ENCODE data around the gene CDH23. TPM values are rescaled to one million over a fixed set of nuclear protein-coding genes. Genes with fewer than 3 reads are reported as not detected.
A peak's percentile ranks its signal among the peaks of the same experiment; 100 is the strongest.

CDH23 gene
- total RNA-seq, 2 donors from 2014 or later, result 28.5 to 58.7 TPM

- H3K27ac ChIP-seq, result no peak overlapping the region
- H3K27me3 ChIP-seq, result no peaks in the 10 kb centered on the region
- H3K9me3 ChIP-seq, result no peaks in the 10 kb centered on the region
- no peak overlapping the region for H3K4me3 ChIP-seq
- DNase-seq (no peak), ATAC-seq (no peak)
- WGBS, 2 donors, result 69 to 78% methylated on average over 11 to 13 of the region's 13 CpGs
- no peak for TF ChIP-seq POLR2A (IDR thresholded peaks at IDR 0.05)
- TF ChIP-seq, protein P1, sequence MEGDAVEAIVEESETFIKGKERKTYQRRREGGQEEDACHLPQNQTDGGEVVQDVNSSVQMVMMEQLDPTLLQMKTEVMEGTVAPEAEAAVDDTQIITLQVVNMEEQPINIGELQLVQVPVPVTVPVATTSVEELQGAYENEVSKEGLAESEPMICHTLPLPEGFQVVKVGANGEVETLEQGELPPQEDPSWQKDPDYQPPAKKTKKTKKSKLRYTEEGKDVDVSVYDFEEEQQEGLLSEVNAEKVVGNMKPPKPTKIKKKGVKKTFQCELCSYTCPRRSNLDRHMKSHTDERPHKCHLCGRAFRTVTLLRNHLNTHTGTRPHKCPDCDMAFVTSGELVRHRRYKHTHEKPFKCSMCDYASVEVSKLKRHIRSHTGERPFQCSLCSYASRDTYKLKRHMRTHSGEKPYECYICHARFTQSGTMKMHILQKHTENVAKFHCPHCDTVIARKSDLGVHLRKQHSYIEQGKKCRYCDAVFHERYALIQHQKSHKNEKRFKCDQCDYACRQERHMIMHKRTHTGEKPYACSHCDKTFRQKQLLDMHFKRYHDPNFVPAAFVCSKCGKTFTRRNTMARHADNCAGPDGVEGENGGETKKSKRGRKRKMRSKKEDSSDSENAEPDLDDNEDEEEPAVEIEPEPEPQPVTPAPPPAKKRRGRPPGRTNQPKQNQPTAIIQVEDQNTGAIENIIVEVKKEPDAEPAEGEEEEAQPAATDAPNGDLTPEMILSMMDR (IDR thresholded peaks at IDR 0.05), result no peak
- H3K4me1 ChIP-seq, result no peaks in the 10 kb centered on the region
- intact Hi-C loops (cut with DNase I), result no loop called here
- H3K36me3 ChIP-seq (replicated peaks in 1 of 2; ENCODE audit: insufficient read depth in 1 of 2, low read depth in 2 of 2), result no peaks in the 10 kb centered on the region
Observed at GRCh38 chr10:71646592-71647292, 250.0 kb downstream of the CDH23 start.

GRCh38 chr10:71647526-71648253, 251.0 kb downstream of the CDH23 start:
- DNase-seq (no peak), ATAC-seq (no peak)
- Histone ChIP-seq H3K36me3 (replicated peaks in 1 of 2; ENCODE audit: insufficient read depth in 1 of 2, low read depth in 2 of 2) (no peaks in the 10 kb centered on the region), H3K4me3 (no peak overlapping the region), H3K27me3 (no peaks in the 10 kb centered on the region), H3K27ac (no peak overlapping the region), H3K9me3 (no peaks in the 10 kb centered on the region), H3K4me1 (no peaks in the 10 kb centered on the region)
- WGBS, 2 donors, result 62 to 66% methylated on average over 13 to 14 of the region's 14 CpGs
- TF ChIP-seq, protein P1 (IDR thresholded peaks at IDR 0.05), result peak in 2 of 7 experiments; percentile 10 to 27
- TF ChIP-seq POLR2A (IDR thresholded peaks at IDR 0.05), result no peak
- intact Hi-C loops (cut with DNase I), result no loop called here

DNA sequence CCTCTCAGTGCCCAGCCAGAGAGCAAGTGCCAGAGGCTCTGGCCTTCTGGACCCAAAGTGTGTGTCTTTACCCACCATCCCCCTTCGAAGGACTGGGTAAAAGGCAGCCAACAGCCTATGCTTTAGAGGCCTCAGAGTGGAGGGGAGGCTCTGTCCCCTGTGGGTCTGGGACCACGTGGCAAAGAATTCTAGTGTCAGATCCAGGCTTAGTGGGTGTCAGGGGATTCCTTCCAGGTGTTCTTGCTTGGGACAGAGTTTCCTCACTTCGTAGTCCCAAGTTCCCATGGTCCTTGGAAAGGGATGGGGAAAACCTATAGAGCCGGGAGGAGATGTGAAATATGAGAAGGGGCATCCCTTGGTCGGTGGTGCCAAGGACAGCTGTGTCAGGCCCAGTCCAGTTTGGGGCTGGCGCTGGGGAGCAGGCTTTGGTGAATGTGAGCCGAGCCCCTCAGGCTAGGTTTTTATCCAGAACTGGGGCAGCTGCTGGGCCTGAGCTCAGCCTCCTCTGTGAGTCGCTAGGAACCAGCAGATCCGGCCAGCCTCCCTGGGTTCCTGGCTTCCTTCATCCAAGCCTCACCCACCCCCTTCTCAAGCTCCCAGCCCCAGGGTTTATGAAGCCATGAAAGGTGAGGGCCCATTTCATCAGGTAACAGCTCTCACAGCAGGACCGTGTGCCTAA, 251.7 kb downstream of the CDH23 start:
- ATAC-seq (no peak), DNase-seq (no peak)
- 68% methylated on average over 8 to 10 of the region's 10 CpGs for WGBS, 2 donors

GRCh38 chr10:71648933-71649320, 252.2 kb downstream of the CDH23 start:
- Histone ChIP-seq H3K9me3 (no peaks in the 10 kb centered on the region), H3K36me3 (replicated peaks in 1 of 2; ENCODE audit: insufficient read depth in 1 of 2, low read depth in 2 of 2) (no peaks in the 10 kb centered on the region), H3K27me3 (no peaks in the 10 kb centered on the region), H3K4me3 (no peak overlapping the region), H3K27ac (no peak overlapping the region), H3K4me1 (no peaks in the 10 kb centered on the region)
- no peak for ATAC-seq
- DNase-seq, result no peak
- 77 to 85% methylated on average over 7 of the region's 7 CpGs for WGBS, 2 donors
- no peak for TF ChIP-seq POLR2A (IDR thresholded peaks at IDR 0.05)
- TF ChIP-seq, protein P1 (IDR thresholded peaks at IDR 0.05), result no peak
- intact Hi-C loops (cut with DNase I), result no loop called here

More for the DNA sequence above, 251.7 kb downstream of the CDH23 start:
- H3K4me3 ChIP-seq, result no peak overlapping the region
- no peak overlapping the region for H3K27ac ChIP-seq
- TF ChIP-seq, protein P1 (IDR thresholded peaks at IDR 0.05), result no peak
- no peak for TF ChIP-seq POLR2A (IDR thresholded peaks at IDR 0.05)
- no peaks in the 10 kb centered on the region for H3K27me3 ChIP-seq
- no peaks in the 10 kb centered on the region for H3K4me1 ChIP-seq
- intact Hi-C loops (cut with DNase I), result no loop called here
- no peaks in the 10 kb centered on the region for H3K36me3 ChIP-seq (replicated peaks in 1 of 2; ENCODE audit: insufficient read depth in 1 of 2, low read depth in 2 of 2)
- no peaks in the 10 kb centered on the region for H3K9me3 ChIP-seq
